GM18951 (cell line): ENCODE results near the gene MYO1D.
"Not testable (repeated sequence)": the region's sequence is repeated elsewhere in the genome, so short reads cannot be mapped to it uniquely, and the experiment has no call there.

ENCODE experiments used
- POLR2A ChIP-seq: IDR thresholded peaks from 4 replicates; pipeline ENCODE4 v1.6.1; 2011; ENCODE audit warnings: mild to moderate bottlenecking; ENCODE audit not compliant: insufficient read length, insufficient read depth; ENCODE audit errors: extremely low read depth
- in situ Hi-C: fragments of 300-500 bp; cut with MboI; formaldehyde crosslinking; loops from one replicate; pipeline ENCODE4 v1.12.0; 2022; ENCODE audit warnings: low sequenced_read_pairs, mixed read lengths, inconsistent platforms; ENCODE audit not compliant: unreplicated experiment

Gene MYO1D

DNA sequence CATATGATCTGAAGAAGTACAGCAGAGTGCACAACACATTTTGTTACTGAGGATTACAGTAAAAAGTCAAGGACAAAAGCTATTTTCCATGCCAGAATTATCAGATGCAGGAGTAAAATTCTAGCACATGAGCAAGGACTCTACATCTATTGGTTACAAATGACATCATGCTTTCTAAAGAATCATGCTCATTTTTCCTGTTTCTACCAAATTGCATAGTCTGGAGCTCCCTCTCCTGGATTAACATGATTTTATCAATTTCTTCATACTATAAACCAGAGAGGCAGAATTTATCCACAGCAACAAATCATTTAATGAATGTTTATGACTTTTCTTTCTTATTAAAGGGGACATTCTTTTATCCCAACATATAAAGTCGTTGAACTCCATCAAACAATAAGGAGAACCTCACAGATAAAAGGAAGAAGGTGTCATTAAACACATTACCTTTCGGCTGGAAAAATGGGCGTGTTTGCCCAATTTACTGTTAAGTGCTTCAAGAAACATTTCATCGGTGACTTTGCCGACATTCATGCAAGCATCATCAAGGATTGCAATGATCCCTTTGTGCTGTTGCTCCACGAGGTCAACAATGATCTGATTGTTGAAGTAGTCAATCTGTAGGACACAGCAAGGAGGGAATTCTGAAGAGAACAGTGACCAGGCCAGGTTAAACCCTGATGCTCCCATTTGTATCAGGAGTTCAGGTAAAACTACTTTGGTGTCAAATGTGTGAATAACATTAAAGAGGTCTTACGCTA is 121.7 kb downstream of the MYO1D start:
- TF ChIP-seq POLR2A = no peak
- in situ Hi-C loops = loop anchor here (10.0 kb wide), 1 partner anchor 300 kb away; no protein-coding TSS in a partner anchor

DNA sequence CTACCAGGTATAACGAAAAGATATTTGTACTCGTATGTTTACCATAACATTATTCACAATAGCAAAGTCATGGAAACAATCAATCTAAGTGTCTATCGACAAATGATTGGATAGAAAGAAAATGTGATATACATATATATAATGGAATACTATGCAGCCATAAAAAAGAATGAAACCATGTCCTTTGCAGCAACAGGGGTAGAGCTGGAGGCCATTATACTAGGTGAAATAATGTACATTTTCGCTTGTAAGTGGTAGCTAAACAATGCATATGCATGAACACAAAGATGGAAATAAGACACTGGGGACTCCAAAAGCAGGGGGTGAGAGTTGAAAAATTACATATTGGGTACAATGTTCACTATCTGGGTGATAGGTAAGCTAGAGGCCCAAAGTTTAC is 124.0 kb downstream of the MYO1D start:
- in situ Hi-C loops = loop anchor here (10.0 kb wide), 1 partner anchor 298 kb away; no protein-coding TSS in a partner anchor
- TF ChIP-seq POLR2A = no peak

DNA sequence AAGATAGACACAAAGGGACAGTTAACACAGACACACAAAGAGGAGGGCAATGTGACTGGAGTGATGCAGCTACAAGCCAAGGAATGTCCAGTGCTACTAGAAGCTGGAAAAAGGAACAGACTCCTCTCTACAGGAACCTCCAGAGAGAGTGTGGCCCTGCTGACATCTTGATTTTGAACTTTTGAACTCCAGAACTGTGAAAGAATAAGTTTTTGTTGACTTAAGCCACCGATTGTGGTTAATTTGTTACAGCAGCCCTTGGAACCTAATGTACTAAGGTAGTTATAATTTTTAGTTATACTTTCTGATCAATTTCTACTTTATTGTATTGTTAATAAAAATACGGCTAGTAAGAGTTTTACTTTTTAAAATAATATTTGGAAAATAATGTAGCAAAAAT is 129.1 kb downstream of the MYO1D start:
- in situ Hi-C loops = no loop called here
- no peak for TF ChIP-seq POLR2A

DNA sequence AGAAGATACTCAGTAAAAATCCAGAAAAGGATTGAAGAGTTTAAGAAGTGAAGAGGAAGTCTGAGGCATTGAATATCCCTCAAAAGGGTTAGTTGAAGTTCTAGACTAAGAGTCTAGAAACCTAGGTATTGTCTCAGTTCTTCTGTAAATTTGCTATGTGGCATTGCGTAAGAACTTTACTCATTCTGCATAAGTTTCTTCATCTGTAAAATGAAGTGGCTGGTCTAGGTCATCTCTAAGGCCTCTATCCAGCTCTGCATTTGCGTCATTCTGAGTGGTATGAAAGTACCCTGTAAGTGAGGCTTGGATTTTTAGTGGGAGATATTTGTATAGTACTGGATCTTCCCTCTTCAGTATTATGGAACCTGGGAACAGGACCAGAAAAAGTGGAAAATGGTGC is 130.2 kb downstream of the MYO1D start:
- TF ChIP-seq POLR2A = no peak
- in situ Hi-C loops = no loop called here

DNA sequence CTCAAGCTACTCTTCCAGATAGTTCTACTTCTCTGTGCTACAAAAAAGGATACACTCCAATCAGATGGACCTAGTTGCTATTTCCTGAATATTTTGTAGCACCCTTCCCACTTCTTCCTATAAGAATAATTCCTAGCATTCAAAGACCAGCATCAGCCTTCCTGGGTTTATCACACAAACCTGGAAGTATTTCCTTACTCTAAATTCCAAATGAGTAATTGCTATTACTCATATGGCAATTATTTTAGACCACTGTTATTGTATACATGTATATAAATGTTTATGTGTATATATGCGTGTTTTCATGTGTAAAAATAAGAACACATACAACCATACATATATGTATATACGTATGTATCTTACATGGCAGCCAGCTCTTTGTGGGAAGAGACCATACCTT is 130.6 kb downstream of the MYO1D start:
- in situ Hi-C loops = no loop called here

DNA sequence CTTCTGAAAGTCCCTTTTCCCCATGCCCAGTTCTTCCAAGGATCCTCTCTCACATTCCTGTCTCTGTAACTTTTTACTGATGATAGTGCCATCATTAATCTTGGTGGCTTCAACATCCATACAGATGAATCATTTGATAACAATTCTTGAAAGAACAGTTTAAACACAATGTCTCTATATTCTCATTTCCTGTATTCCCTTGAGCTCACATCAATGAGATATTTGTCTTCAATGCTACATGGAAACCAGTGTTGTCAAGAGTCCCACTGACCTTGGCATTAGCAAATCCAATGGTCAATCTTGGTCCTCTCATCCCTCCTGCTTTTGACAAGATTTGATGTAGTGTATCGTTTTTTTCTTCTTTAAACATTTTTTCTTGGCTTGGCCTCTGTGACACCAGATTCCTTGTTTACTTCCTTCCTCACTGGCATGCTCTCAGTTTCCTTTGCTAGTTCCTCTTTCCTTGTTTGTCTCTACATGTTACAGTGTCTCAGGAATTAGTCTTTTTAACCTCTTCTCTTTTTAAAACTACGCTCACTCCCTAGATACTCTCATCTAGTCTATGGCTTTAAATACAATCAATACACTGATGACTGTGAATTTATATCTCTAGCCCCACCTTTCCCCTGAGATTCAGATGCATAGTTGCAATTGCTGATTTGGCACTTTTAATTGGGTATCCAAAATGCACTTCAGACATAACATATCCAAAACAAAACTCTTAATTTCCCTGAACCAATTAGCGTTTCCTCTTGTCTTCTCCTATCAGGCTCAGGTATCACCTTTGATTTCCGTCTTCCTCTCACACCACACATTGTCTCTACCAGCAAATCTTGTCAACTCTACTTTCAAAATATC is 134.0 kb downstream of the MYO1D start:
- in situ Hi-C loops = no loop called here
- no peak for TF ChIP-seq POLR2A

More for the DNA sequence above, 130.6 kb downstream of the MYO1D start:
- TF ChIP-seq POLR2A = no peak

DNA sequence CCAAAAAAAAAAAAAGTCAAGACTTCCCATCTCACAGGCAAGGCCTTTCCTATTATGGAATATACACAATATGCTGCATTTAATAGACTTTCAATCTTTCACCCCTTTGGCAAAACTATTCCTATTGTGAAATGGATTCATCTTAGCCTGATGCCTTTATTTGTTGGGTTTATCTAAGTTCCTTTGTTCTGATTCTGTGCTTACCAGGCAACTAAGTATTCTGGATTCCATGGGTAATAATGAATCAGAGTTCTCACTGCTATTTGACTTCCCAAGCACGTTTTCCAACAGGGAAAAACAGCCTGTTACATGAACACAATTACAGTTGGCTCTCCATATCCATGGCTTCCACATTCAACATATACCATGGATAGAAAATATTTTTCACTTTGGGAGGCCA is 135.5 kb downstream of the MYO1D start:
- in situ Hi-C loops = no loop called here
- no peak for TF ChIP-seq POLR2A

DNA sequence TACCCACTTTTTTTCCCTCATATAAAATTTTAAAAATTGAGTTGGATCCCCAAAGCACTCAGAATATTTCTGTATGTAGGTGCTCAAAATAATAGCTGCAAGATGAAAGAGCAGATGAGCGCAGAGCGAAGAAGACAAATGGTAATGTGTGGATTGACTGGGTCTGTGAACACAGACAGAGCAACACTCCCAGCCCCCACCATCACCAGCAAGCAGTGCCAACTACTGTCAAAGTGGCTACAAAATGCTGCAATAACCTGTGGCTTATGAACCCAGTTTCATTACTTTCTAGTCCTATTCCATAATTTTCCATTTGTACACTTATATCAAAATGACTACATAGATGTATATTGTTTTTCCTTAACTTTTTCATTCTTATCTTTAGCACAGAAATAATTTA is 137.2 kb downstream of the MYO1D start:
- in situ Hi-C loops = no loop called here
- no peak for TF ChIP-seq POLR2A

DNA sequence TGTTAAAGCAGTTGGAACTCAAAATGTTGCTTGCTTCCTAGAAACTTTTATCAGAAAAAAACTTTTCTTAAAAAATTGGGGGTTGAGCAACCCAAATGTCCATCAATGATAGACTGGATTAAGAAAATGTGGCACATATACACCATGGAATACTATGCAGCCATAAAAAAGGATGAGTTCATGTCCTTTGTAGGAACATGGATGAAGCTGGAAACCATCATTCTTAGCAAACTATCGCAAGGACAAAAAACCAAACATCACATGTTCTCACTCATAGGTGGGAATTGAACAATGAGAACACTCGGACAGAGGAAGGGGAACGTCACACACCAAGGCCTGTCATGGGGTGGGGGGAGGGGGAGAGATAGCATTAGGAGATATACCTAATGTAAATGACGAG is 137.8 kb downstream of the MYO1D start:
- in situ Hi-C loops = not testable (repeated sequence)

DNA sequence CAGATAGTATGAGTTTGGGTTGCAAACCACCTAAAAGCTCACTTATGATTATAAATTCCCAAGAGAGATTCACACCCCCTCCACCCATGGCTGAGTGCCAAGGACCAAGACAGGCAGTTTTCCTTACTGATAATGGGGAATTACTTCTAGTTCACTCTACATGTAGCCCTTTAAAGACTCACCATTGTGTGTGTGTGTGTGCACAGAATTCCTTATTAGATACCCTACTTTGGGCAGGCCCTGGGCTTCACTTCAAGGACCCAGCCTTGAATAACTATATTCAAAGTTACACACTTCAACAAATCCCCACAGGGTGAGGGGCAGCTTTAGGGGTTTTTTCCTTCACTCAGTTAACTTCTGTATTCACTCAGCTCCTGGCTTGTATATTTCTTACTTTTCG is 143.5 kb downstream of the MYO1D start:
- no peak for TF ChIP-seq POLR2A
- in situ Hi-C loops = no loop called here

DNA sequence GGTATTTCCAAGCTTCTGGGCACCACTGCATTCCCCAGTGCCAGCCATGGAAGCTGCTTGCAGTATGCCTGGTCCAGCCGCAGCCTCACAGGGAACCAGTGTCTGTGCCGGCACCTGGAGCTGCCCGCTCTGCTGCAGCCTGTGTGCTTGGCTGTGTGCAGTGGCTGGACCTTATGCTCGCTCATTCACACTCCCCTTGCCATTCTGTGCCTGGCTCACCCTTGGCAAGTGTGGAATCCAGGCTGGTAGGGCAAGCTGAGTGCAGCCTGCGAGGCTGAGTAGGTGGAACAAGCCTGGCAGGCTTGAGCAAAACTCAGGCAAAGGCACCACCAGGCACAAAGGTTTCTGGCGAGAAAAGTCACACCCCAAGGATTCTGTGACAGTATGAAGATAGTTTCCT is 144.0 kb downstream of the MYO1D start:
- TF ChIP-seq POLR2A = no peak
- in situ Hi-C loops = no loop called here

DNA sequence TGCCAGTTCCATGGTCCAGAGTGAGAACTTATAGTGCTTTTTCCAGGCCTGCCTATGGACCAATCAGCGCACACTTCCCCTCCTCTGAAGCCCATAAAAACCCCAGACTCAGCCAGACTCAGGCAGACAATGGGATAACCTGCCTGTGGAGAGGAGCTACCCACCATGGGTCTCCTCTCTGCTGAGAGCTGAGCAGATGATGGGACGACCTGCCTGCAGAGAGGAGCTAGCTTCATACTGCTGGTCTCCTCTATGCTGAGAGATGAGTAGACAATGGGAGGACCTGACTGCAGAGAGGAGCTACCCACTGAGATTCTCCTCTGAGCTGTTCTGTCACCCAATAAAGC is 144.7 kb downstream of the MYO1D start:
- TF ChIP-seq POLR2A = no peak
- in situ Hi-C loops = no loop called here

DNA sequence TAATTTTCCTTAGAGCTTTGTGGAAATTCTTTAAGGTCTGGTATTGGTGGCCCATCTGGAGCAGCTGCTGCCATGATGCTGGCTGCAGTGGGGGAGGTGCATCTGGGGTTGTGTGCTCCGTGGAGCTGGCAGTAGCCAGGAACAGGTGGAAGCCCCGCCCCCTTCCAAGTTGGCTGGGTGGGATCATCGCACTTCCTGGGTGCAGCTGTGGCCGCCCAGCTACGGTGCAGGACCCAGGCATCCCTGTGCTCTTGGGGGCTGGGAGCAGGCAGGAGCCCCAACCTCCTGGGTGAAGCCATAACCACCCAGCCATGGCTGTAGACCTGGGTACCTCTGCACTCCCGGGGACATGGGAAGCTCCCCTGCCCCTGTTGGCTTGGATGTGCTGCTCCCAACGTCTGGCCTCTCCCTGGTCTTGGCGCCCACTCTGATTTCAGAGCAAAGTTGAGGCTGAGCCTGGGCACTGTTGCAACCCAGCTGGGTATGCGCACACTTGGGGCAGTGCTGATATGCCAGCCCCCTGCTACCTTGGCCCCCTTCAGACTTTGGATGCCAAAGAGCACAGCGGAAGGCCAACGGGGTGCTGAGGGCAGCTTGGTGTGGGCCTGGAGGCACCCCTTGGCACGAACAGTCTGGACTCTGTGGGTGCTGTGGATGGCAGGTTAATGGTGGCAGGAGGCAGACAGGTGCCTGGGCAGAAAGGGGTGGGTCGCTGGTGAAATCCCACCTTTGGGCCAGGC is 145.2 kb downstream of the MYO1D start:
- TF ChIP-seq POLR2A = no peak
- in situ Hi-C loops = no loop called here
